Measurements from ENCODE around the gene FBXL22. TPM values are rescaled to one million over a fixed set of nuclear protein-coding genes. Genes with fewer than 3 reads are reported as not detected.

The FBXL22 gene
- polyA plus RNA-seq, 1 donor from 2014 or later = 0.73 TPM

Other genes starting within 250 kb of the FBXL22 start
- gene CA12, start 215.5 kb upstream of the FBXL22 start, polyA plus RNA-seq = not detected
- 42.7 TPM for gene USP3, start 92.8 kb upstream of the FBXL22 start, polyA plus RNA-seq
- 35.2 TPM for gene HERC1, start 236.6 kb downstream of the FBXL22 start, polyA plus RNA-seq